ENCODE measurements around the gene TYW1B.
A peak's percentile ranks its signal among the peaks of the same experiment; 100 is the strongest.
"Not testable (repeated sequence)": the region's sequence is repeated elsewhere in the genome, so short reads cannot be mapped to it uniquely, and the experiment has no call there.

DNA sequence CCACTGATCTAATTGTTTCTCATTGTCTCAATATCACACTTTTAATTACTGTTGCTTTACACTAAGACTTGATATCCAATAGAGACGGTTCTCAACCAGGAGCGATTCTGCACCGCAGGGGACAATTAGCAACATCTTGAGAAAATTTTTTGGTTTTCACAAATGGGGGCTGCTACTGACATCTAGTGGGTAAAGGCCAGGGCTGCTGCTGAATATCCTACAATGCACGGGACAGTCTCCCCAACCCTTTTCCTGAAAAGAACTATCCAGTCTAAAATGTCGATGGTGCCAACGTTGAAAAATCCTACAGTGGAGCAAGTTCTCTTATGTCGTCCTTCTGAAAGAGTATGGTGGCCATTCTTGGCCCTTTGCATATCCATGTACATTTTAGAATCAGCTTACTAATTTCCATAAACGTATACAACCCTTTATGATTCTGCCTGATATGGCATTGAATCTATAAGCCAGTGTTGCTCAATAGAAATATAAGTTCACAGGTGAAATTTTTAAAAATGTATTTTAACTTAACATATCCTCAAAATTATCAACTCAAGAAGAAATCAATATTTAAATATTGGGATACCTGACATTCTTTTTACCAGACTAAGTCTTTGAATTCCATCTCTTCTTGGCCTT lies 192.6 kb downstream of the TYW1B start:
- TF ChIP-seq, protein P1, sequence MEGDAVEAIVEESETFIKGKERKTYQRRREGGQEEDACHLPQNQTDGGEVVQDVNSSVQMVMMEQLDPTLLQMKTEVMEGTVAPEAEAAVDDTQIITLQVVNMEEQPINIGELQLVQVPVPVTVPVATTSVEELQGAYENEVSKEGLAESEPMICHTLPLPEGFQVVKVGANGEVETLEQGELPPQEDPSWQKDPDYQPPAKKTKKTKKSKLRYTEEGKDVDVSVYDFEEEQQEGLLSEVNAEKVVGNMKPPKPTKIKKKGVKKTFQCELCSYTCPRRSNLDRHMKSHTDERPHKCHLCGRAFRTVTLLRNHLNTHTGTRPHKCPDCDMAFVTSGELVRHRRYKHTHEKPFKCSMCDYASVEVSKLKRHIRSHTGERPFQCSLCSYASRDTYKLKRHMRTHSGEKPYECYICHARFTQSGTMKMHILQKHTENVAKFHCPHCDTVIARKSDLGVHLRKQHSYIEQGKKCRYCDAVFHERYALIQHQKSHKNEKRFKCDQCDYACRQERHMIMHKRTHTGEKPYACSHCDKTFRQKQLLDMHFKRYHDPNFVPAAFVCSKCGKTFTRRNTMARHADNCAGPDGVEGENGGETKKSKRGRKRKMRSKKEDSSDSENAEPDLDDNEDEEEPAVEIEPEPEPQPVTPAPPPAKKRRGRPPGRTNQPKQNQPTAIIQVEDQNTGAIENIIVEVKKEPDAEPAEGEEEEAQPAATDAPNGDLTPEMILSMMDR (IDR thresholded peaks at IDR 0.05; ENCODE audit: low read depth, low read length, missing input control) = peak; percentile 12
- TF ChIP-seq, protein P2, sequence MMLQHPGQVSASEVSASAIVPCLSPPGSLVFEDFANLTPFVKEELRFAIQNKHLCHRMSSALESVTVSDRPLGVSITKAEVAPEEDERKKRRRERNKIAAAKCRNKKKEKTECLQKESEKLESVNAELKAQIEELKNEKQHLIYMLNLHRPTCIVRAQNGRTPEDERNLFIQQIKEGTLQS (IDR thresholded peaks at IDR 0.05) = not testable (repeated sequence)
- TF ChIP-seq YY1 (IDR thresholded peaks at IDR 0.05) = not testable (repeated sequence)
